ENCODE results near the gene FANCB. TPM values are rescaled to one million over a fixed set of nuclear protein-coding genes. Genes with fewer than 3 reads are reported as not detected.

Gene FANCB
- total RNA-seq, 1 experiment from 2014 or later = 11.6 TPM

- ChIA-PET POLR2A (ENCODE audit: unreplicated experiment) (no interaction called here), CTCF (no interaction called here)
- BruUV-seq (replicated peaks) = no TSS peak
- Histone ChIP-seq H3K9me2 (replicated peaks; ENCODE audit: low read length) (no peaks in the 10 kb centered on the region), H3K27me3 (ENCODE audit: low read length) (no peaks in the 10 kb centered on the region), H3K36me3 (ENCODE audit: low read depth, low read length) (no peaks in the 10 kb centered on the region), H3F3A (ENCODE audit: low read length, unreplicated experiment) (no peaks in the 10 kb centered on the region), H3K4me1 (ENCODE audit: insufficient read depth, low read length) (no peaks in the 10 kb centered on the region), H3K9me3 (ENCODE audit: low read length) (no peaks in the 10 kb centered on the region), H3K27ac (ENCODE audit: low read length) (no peak overlapping the region), H3K4me2 (ENCODE audit: low read length) (no peak overlapping the region), H4K20me1 (ENCODE audit: low read length) (no peaks in the 10 kb centered on the region), H3K9ac (ENCODE audit: low read length) (no peak overlapping the region), H3K4me3 (ENCODE audit: low read length) (no peak overlapping the region), H3K79me2 (ENCODE audit: low read length) (no peaks in the 10 kb centered on the region), H2AFZ (ENCODE audit: low read length) (no peak overlapping the region)
- ATAC-seq (no peak), DNase-seq (no peak)
- intact Hi-C loops (cut with micrococcal nuclease) = no loop called here
- TF ChIP-seq EZH2 (IDR thresholded peaks at IDR 0.05; ENCODE audit: low read length, unreplicated experiment) (no peak), EZH2phosphoT487 (IDR thresholded peaks at IDR 0.05; ENCODE audit: borderline replicate concordance, low read length) (no peak), CTCF (conservative IDR thresholded peaks at IDR 0.05; ENCODE audit: low read depth, low read length) (no peak)
These were observed 47.0 kb downstream of the FANCB start for GRCh38 chrX:14825851-14826250.

GRCh38 chrX:14819769-14820168, 53.1 kb downstream of the FANCB start:
- no peaks in the 10 kb centered on the region for H3K9me2 ChIP-seq (replicated peaks; ENCODE audit: low read length)
- POLR2A ChIA-PET (ENCODE audit: unreplicated experiment) = no interaction called here
- no peaks in the 10 kb centered on the region for H3K27me3 ChIP-seq (ENCODE audit: low read length)
- H3K4me1 ChIP-seq (ENCODE audit: insufficient read depth, low read length) = no peaks in the 10 kb centered on the region
- no peaks in the 10 kb centered on the region for H4K20me1 ChIP-seq (ENCODE audit: low read length)
- H3K4me3 ChIP-seq (ENCODE audit: low read length) = no peak overlapping the region
- BruUV-seq (replicated peaks) = no TSS peak
- no peak for TF ChIP-seq EZH2 (IDR thresholded peaks at IDR 0.05; ENCODE audit: low read length, unreplicated experiment)
- TF ChIP-seq CTCF (conservative IDR thresholded peaks at IDR 0.05; ENCODE audit: low read depth, low read length) = no peak
- no peak for TF ChIP-seq EZH2phosphoT487 (IDR thresholded peaks at IDR 0.05; ENCODE audit: borderline replicate concordance, low read length)
- no peak for ATAC-seq
- no peaks in the 10 kb centered on the region for H3K36me3 ChIP-seq (ENCODE audit: low read depth, low read length)
- H3K9ac ChIP-seq (ENCODE audit: low read length) = no peak overlapping the region
- no peak overlapping the region for H3K4me2 ChIP-seq (ENCODE audit: low read length)
- CTCF ChIA-PET = no interaction called here
- H3K9me3 ChIP-seq (ENCODE audit: low read length) = no peaks in the 10 kb centered on the region
- intact Hi-C loops (cut with micrococcal nuclease) = no loop called here
- H3F3A ChIP-seq (ENCODE audit: low read length, unreplicated experiment) = no peaks in the 10 kb centered on the region
- H3K27ac ChIP-seq (ENCODE audit: low read length) = no peak overlapping the region
- no peak overlapping the region for H2AFZ ChIP-seq (ENCODE audit: low read length)
- DNase-seq = no peak
- H3K79me2 ChIP-seq (ENCODE audit: low read length) = no peaks in the 10 kb centered on the region

- Histone ChIP-seq H3K4me3 (ENCODE audit: low read length) (no peak overlapping the region), H3K36me3 (ENCODE audit: low read depth, low read length) (no peaks in the 10 kb centered on the region), H3K9me3 (ENCODE audit: low read length) (no peaks in the 10 kb centered on the region), H3K4me2 (ENCODE audit: low read length) (no peak overlapping the region), H3K4me1 (ENCODE audit: insufficient read depth, low read length) (no peaks in the 10 kb centered on the region), H3K27ac (ENCODE audit: low read length) (no peak overlapping the region), H3F3A (ENCODE audit: low read length, unreplicated experiment) (no peaks in the 10 kb centered on the region), H3K9me2 (replicated peaks; ENCODE audit: low read length) (no peaks in the 10 kb centered on the region), H3K9ac (ENCODE audit: low read length) (no peak overlapping the region), H2AFZ (ENCODE audit: low read length) (no peak overlapping the region), H4K20me1 (ENCODE audit: low read length) (no peaks in the 10 kb centered on the region), H3K79me2 (ENCODE audit: low read length) (no peaks in the 10 kb centered on the region), H3K27me3 (ENCODE audit: low read length) (no peaks in the 10 kb centered on the region)
- ATAC-seq (no peak), DNase-seq (no peak)
- POLR2A ChIA-PET (ENCODE audit: unreplicated experiment) = no interaction called here
- BruUV-seq (replicated peaks) = no TSS peak
- intact Hi-C loops (cut with micrococcal nuclease) = no loop called here
- TF ChIP-seq CTCF (conservative IDR thresholded peaks at IDR 0.05; ENCODE audit: low read depth, low read length) = no peak
- no peak for TF ChIP-seq EZH2phosphoT487 (IDR thresholded peaks at IDR 0.05; ENCODE audit: borderline replicate concordance, low read length)
- no peak for TF ChIP-seq EZH2 (IDR thresholded peaks at IDR 0.05; ENCODE audit: low read length, unreplicated experiment)
- CTCF ChIA-PET = no interaction called here
These were observed 55.3 kb downstream of the FANCB start for GRCh38 chrX:14817571-14817970.

Data from PC-3 (cell line).